Measurements from ENCODE around the gene FXYD3. TPM values are rescaled to one million over a fixed set of nuclear protein-coding genes. Genes with fewer than 3 reads are reported as not detected.

The FXYD3 gene
- polyA plus RNA-seq, 1 of the 3 experiments (the other 2 are of a cell fraction) = not detected

DNA sequence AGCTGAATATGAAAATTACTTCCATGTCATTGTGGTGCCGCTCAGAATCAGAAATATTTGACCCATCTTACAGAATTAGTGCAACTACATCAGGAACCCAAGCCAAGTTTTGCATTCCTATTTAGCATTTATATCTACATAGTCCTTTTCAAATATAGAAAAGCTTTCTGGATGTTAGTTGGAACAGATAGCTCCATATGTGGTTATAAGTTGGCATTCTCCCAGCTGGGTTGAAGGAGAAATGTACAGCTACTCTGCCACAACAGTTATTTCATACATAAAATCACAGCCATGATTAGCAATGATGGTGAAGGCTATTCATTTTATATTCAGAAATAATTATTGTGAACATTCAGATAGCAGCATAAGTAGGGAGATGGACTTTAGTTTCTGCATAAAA is 45.9 kb upstream of the FXYD3 start:
- TF ChIP-seq, protein P1, sequence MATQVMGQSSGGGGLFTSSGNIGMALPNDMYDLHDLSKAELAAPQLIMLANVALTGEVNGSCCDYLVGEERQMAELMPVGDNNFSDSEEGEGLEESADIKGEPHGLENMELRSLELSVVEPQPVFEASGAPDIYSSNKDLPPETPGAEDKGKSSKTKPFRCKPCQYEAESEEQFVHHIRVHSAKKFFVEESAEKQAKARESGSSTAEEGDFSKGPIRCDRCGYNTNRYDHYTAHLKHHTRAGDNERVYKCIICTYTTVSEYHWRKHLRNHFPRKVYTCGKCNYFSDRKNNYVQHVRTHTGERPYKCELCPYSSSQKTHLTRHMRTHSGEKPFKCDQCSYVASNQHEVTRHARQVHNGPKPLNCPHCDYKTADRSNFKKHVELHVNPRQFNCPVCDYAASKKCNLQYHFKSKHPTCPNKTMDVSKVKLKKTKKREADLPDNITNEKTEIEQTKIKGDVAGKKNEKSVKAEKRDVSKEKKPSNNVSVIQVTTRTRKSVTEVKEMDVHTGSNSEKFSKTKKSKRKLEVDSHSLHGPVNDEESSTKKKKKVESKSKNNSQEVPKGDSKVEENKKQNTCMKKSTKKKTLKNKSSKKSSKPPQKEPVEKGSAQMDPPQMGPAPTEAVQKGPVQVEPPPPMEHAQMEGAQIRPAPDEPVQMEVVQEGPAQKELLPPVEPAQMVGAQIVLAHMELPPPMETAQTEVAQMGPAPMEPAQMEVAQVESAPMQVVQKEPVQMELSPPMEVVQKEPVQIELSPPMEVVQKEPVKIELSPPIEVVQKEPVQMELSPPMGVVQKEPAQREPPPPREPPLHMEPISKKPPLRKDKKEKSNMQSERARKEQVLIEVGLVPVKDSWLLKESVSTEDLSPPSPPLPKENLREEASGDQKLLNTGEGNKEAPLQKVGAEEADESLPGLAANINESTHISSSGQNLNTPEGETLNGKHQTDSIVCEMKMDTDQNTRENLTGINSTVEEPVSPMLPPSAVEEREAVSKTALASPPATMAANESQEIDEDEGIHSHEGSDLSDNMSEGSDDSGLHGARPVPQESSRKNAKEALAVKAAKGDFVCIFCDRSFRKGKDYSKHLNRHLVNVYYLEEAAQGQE (IDR thresholded peaks at IDR 0.05; ENCODE audit: low read depth, low read length) = no peak
- TF ChIP-seq NFIC (IDR thresholded peaks at IDR 0.05; ENCODE audit: borderline replicate concordance) (no peak), TAF1 (IDR thresholded peaks at IDR 0.05; ENCODE audit: borderline replicate concordance, low read depth, low read length) (no peak), RXRA (IDR thresholded peaks at IDR 0.05; ENCODE audit: borderline replicate concordance, low read depth) (no peak), SIN3A (IDR thresholded peaks at IDR 0.05; ENCODE audit: borderline replicate concordance, low read depth, low read length) (no peak), JUND (IDR thresholded peaks at IDR 0.05) (no peak)
- TF ChIP-seq, protein P2, sequence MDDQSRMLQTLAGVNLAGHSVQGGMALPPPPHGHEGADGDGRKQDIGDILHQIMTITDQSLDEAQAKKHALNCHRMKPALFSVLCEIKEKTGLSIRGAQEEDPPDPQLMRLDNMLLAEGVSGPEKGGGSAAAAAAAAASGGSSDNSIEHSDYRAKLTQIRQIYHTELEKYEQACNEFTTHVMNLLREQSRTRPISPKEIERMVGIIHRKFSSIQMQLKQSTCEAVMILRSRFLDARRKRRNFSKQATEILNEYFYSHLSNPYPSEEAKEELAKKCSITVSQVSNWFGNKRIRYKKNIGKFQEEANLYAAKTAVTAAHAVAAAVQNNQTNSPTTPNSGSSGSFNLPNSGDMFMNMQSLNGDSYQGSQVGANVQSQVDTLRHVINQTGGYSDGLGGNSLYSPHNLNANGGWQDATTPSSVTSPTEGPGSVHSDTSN (IDR thresholded peaks at IDR 0.05) = no peak
- Histone ChIP-seq H3K27me3 (ENCODE audit: insufficient read depth) (no peaks in the 10 kb centered on the region), H3K79me2 (ENCODE audit: insufficient read depth) (no peaks in the 10 kb centered on the region), H3K9me3 (no peaks in the 10 kb centered on the region), H3F3A (replicated peaks; ENCODE audit: insufficient read depth) (no peaks in the 10 kb centered on the region), H3K9me2 (no peaks in the 10 kb centered on the region), H3K4me3 (ENCODE audit: low read depth in 2 of 2, low read length in 1 of 2) (no peak overlapping the region), H3K4me1 (ENCODE audit: control insufficient read depth in 1 of 2, insufficient read depth in 2 of 2, low read depth in 1 of 2, low read length in 1 of 2) (no peaks in the 10 kb centered on the region; a peak in 1 of 4 replicates), H4K20me1 (ENCODE audit: insufficient read depth) (no peaks in the 10 kb centered on the region), H3K4me2 (no peak overlapping the region), H3K9ac (no peak overlapping the region), H3K27ac (ENCODE audit: low read depth in 2 of 2, low read length in 1 of 2) (no peak overlapping the region), H2AFZ (ENCODE audit: low read depth) (no peak overlapping the region), H3K36me3 (replicated peaks in 1 of 2; ENCODE audit: control insufficient read depth in 1 of 2, insufficient read depth in 2 of 2, low read length in 1 of 2) (no peaks in the 10 kb centered on the region)
- ChIA-PET POLR2A (no interaction called here), CTCF (interaction anchor here (0.7 to 3.9 kb wide), 7 partner anchors 10 to 76 kb away, joined by 3 to 27 read pairs (median 11); partner anchors contain the start of genes FXYD7 and LGI4)
- DNase-seq = no peak
- 79% methylated on average over 1 of the region's 1 CpG for WGBS (ENCODE audit: low lambda C conversion rate)

GRCh38 chr19:35070471-35070870 is 45.2 kb upstream of the FXYD3 start:
- CTCF ChIA-PET = interaction anchor here (1.2 to 3.9 kb wide), 5 partner anchors 20 to 76 kb away, joined by 4 to 27 read pairs (median 13); partner anchors contain the start of genes FXYD7 and LGI4
- Histone ChIP-seq H3K79me2 (ENCODE audit: insufficient read depth) (no peaks in the 10 kb centered on the region), H3K27ac (ENCODE audit: low read depth in 2 of 2, low read length in 1 of 2) (no peak overlapping the region), H3K36me3 (replicated peaks in 1 of 2; ENCODE audit: control insufficient read depth in 1 of 2, insufficient read depth in 2 of 2, low read length in 1 of 2) (no peaks in the 10 kb centered on the region), H3F3A (replicated peaks; ENCODE audit: insufficient read depth) (no peaks in the 10 kb centered on the region), H2AFZ (ENCODE audit: low read depth) (no peak overlapping the region), H3K9ac (no peak overlapping the region), H3K9me2 (no peaks in the 10 kb centered on the region), H3K9me3 (no peaks in the 10 kb centered on the region), H3K27me3 (ENCODE audit: insufficient read depth) (no peaks in the 10 kb centered on the region), H3K4me2 (no peak overlapping the region), H3K4me3 (ENCODE audit: low read depth in 2 of 2, low read length in 1 of 2) (no peak overlapping the region; a peak in 1 of 4 replicates), H3K4me1 (ENCODE audit: control insufficient read depth in 1 of 2, insufficient read depth in 2 of 2, low read depth in 1 of 2, low read length in 1 of 2) (no peaks in the 10 kb centered on the region; a peak in 1 of 4 replicates), H4K20me1 (ENCODE audit: insufficient read depth) (no peaks in the 10 kb centered on the region)
- POLR2A ChIA-PET = no interaction called here
- 9% methylated on average over 3 of the region's 3 CpGs for WGBS (ENCODE audit: low lambda C conversion rate)
- no peak for DNase-seq
- TF ChIP-seq NFIC (IDR thresholded peaks at IDR 0.05; ENCODE audit: borderline replicate concordance) (no peak), JUND (IDR thresholded peaks at IDR 0.05) (no peak), EP300 (IDR thresholded peaks at IDR 0.05; ENCODE audit: borderline replicate concordance in 1 of 2, low read depth in 1 of 2, low read length in 1 of 2) (no peak), EZH2phosphoT487 (IDR thresholded peaks at IDR 0.05; ENCODE audit: borderline replicate concordance, low read depth) (no peak), MXI1 (IDR thresholded peaks at IDR 0.05; ENCODE audit: low read depth, low read length) (no peak), RXRA (IDR thresholded peaks at IDR 0.05; ENCODE audit: borderline replicate concordance, low read depth) (no peak), RFX5 (IDR thresholded peaks at IDR 0.05; ENCODE audit: low read length) (no peak), RAD21 (IDR thresholded peaks at IDR 0.05; ENCODE audit: low read length) (no peak), TCF12 (IDR thresholded peaks at IDR 0.05) (no peak), CTCF (IDR thresholded peaks at IDR 0.05) (no peak)
- TF ChIP-seq, protein P3, sequence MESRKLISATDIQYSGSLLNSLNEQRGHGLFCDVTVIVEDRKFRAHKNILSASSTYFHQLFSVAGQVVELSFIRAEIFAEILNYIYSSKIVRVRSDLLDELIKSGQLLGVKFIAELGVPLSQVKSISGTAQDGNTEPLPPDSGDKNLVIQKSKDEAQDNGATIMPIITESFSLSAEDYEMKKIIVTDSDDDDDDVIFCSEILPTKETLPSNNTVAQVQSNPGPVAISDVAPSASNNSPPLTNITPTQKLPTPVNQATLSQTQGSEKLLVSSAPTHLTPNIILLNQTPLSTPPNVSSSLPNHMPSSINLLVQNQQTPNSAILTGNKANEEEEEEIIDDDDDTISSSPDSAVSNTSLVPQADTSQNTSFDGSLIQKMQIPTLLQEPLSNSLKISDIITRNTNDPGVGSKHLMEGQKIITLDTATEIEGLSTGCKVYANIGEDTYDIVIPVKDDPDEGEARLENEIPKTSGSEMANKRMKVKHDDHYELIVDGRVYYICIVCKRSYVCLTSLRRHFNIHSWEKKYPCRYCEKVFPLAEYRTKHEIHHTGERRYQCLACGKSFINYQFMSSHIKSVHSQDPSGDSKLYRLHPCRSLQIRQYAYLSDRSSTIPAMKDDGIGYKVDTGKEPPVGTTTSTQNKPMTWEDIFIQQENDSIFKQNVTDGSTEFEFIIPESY (IDR thresholded peaks at IDR 0.05; ENCODE audit: borderline replicate concordance, low read depth) = no peak

Data from SK-N-SH (cell line).